Omental fat pad (tissue), 4 donors: ENCODE results near the gene NBL1. TPM values are rescaled to one million over a fixed set of nuclear protein-coding genes. Genes with fewer than 3 reads are reported as not detected.
"Not testable (repeated sequence)": the region's sequence is repeated elsewhere in the genome, so short reads cannot be mapped to it uniquely, and the experiment has no call there.

Source experiments
- ATAC-seq: fragments of 150-250 bp; one replicate; pipeline ENCODE4 v1.9.1; 2016; ENCODE audit warnings: mild to moderate bottlenecking, moderate library complexity; ENCODE audit not compliant: low FRiP score
- DNase-seq: peaks from one replicate; pipeline ENCODE4 v3.0.0-alpha.2; 2019; ENCODE audit warnings: low spot score
- CTCF ChIP-seq, 3 donors: fragments of 450-650 bp; IDR thresholded peaks; one replicate each; pipeline ENCODE4 v1.5.1; 2016 to 2017; ENCODE audit warnings: antibody characterized with exemption in 3 of 3, mild to moderate bottlenecking in 3 of 3, moderate library complexity in 2 of 3
- total RNA-seq, 4 donors: library from RNA; depleted of rRNA; stranded (reverse); fragments of >200 nt; gene quantifications; one replicate each; pipeline ENCODE4 v1.1.0, GENCODE V29; 2016

NBL1 gene
- total RNA-seq, 4 donors from 2014 or later: 36.8 to 97.9 (median 72.8) TPM

GRCh38 chr1:19632211-19632610 is 11.9 kb upstream of the NBL1 start:
- no peak for TF ChIP-seq CTCF (IDR thresholded peaks at IDR 0.05)
- ATAC-seq (no peak), DNase-seq (no peak)

- no peak for TF ChIP-seq CTCF (IDR thresholded peaks at IDR 0.05)
Measured at GRCh38 chr1:19633106-19633505, 11.0 kb upstream of the NBL1 start.

GRCh38 chr1:19635064-19635463 is 9.0 kb upstream of the NBL1 start:
- not testable (repeated sequence) for DNase-seq, ATAC-seq

More at GRCh38 chr1:19633106-19633505, 11.0 kb upstream of the NBL1 start:
- ATAC-seq (no peak), DNase-seq (no peak)

- DNase-seq (no peak), ATAC-seq (no peak)
- TF ChIP-seq CTCF (IDR thresholded peaks at IDR 0.05): no peak
Measured at GRCh38 chr1:19635646-19636045, 8.5 kb upstream of the NBL1 start.

- TF ChIP-seq CTCF (IDR thresholded peaks at IDR 0.05): no peak
- ATAC-seq: no peak
- DNase-seq: no peak
Measured at GRCh38 chr1:19636065-19636464, 8.0 kb upstream of the NBL1 start.

GRCh38 chr1:19636749-19637148 is 7.4 kb upstream of the NBL1 start:
- not testable (repeated sequence) for DNase-seq, ATAC-seq

- DNase-seq (no peak), ATAC-seq (no peak)
- no peak for TF ChIP-seq CTCF (IDR thresholded peaks at IDR 0.05)
Measured at GRCh38 chr1:19637606-19638005, 6.5 kb upstream of the NBL1 start.

GRCh38 chr1:19639228-19639627 is 4.9 kb upstream of the NBL1 start:
- not testable (repeated sequence) for ATAC-seq, DNase-seq

GRCh38 chr1:19639999-19640362 is 4.1 kb upstream of the NBL1 start:
- no peak for ATAC-seq
- DNase-seq: no peak
- no peak for TF ChIP-seq CTCF (IDR thresholded peaks at IDR 0.05)
